Activated CD8-positive, alpha-beta memory T cell treated with anti-CD3 and anti-CD28 coated beads, Interleukin-2, amount 50 U/mL, for 48 hours (primary cell): ENCODE results near the gene FGG.
"Not testable (repeated sequence)": the region's sequence is repeated elsewhere in the genome, so short reads cannot be mapped to it uniquely, and the experiment has no call there.

ENCODE experiments used
- DNase-seq: peaks from one replicate; pipeline ENCODE4 v3.0.0-alpha.2; 2020

Gene FGG

DNA sequence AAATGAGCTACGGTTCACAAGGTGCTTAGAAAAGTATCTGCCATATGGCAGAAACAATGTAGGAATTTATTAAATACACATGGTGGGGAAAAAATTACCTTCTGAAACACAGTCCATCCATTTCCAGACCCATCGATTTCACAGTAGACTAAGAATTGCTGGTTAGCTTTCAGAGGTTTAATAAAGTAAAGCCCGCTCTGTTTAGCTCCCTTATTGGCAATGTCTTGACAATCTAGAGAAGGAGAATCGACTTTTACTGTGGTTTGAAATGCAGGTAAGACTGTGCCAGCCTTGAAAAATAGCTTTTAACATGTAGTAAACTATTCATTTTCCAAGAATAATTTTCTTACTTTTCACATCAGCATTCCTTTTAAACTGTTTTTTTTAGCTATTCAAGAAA is 2.9 kb downstream of the FGG start:
- DNase-seq = no peak

DNA sequence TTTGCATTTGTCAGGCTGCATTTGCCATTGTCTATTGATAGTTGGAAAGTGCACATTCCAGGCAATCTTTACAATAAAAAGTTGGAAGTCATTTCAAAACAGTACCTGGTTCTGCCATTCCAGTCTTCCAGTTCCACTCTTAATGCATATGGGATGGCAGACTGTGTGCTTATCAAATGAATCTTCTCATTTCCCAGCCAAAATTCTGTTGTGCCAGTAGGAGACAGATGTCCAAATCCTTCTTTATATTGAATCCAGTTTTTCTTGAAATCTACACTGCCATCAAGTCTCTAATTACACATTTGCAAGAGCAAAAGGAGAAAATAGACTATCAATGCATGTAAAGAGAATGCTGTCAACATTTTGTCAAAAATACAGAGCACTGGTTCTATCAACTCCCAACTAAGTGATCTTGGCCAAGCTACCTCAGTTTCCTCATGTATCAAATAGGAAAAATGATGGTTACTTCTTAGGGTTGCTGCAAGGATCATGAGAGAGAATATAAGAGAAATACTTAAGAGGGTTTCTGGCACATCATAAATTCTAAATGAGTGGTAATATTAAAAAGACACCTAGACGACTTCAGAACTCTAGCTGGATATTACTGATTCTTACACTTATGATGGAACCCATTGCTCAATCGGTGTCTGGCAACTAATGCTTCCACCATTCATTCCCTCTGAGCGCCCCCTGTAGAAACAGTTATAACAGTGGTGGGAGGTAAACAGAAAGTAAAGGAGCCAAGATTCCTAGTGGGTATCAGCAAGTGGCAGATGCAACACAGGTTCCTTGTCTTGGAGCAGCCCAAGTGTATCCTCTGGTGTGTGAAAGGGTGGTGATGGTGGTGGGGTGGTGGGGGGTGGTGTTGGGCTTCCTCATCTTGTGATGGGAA is 3.8 kb downstream of the FGG start:
- no peak for DNase-seq

- DNase-seq = no peak
These were observed 5.4 kb downstream of the FGG start for GRCh38 chr4:154606728-154607723.

DNA sequence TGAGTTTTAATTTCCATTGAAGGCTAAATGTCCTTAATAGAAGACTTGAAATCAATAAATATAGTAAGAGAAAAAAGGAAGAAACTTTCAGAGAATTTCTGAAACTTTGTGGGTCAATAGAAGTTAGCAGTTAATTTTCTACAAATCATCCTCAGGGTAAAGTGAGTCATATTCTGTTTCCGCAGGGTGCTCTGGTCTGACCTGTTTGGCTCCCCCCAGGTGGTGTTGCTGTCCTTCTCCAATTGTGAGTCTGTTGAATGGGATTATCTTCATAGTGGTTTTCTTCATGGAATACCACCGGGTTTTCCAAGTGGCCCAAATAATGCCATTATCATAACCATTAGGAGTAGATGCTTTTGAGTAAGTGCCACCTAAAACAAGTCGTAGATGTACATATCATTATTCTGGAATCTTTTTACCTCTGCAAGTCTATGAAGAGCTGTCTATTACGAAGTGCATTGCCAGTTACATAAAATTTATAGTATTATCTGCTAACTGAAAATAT is 7.7 kb downstream of the FGG start:
- DNase-seq = no peak

GRCh38 chr4:154603033-154603943 is 9.2 kb downstream of the FGG start:
- DNase-seq = no peak

GRCh38 chr4:154602404-154603020 is 9.9 kb downstream of the FGG start:
- DNase-seq = no peak

DNA sequence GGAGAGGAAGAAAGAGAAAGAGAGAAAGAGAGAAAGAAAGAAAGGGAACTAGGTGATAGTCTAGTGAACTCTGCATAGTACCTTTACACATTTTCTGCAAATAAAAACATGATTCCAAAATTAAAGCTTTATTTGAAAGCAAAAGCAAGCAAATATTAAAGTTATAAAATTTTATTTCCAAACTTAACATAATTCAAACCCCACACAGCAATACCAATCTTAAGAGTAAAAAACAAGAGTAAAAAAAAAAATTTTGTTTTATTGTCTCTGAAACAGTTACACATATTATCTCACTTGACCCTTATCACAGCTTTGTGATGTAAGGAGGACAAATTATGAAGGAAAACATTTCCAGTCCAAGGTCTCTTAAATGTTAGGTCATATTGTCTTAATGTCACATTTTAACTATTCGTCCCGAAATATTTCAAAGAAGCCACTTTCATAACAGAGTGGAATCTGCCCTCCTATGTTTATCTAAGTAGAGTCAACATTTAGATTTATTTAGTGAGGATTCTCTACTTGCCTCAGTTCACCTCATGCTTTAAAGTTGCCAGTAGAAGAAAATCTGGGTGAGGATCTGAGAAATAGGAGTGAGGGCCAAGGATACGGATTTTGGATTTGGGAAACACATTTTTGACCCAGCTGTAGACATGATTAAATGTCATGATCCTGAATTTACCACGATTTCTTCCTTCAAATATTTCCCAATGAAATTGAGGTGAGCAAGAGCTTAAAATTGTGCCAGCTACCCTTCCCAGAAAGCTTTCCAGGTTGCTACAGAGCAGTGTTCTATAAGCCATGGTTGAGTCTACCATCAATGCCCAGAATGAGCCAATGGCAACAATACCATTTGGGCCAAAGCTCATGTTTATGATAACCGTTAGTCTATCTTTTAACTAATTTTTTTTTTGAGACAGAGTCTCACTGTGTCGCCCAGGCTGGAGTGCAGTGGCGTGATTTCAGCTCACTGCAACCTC is 14.4 kb downstream of the FGG start:
- no peak for DNase-seq

- DNase-seq = not testable (repeated sequence)
These were observed 15.2 kb downstream of the FGG start for GRCh38 chr4:154597281-154597680.

- no peak for DNase-seq
These were observed 16.6 kb downstream of the FGG start for GRCh38 chr4:154595807-154596206.

GRCh38 chr4:154594343-154594742 is 18.1 kb downstream of the FGG start:
- not testable (repeated sequence) for DNase-seq

GRCh38 chr4:154593868-154594267 is 18.6 kb downstream of the FGG start:
- DNase-seq = no peak

DNA sequence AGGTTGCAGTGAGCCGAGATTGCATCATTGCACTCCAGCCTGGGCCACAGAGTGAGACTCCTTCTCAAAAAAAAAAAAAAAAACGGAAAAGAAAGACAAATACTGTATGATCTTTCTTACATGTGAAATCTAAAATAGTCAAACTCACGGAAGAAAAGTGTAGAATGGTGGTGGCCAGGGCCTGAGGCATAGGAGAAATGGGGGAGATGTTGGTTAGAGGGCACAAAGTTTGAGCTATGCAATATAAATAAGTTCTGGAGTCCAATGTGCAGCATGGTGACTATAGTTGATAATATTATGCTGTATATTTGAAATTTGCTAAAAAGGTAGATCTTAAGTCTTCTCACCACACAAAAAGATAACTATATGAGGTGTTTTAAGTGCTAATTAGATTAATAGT is 20.6 kb downstream of the FGG start:
- DNase-seq = no peak

DNA sequence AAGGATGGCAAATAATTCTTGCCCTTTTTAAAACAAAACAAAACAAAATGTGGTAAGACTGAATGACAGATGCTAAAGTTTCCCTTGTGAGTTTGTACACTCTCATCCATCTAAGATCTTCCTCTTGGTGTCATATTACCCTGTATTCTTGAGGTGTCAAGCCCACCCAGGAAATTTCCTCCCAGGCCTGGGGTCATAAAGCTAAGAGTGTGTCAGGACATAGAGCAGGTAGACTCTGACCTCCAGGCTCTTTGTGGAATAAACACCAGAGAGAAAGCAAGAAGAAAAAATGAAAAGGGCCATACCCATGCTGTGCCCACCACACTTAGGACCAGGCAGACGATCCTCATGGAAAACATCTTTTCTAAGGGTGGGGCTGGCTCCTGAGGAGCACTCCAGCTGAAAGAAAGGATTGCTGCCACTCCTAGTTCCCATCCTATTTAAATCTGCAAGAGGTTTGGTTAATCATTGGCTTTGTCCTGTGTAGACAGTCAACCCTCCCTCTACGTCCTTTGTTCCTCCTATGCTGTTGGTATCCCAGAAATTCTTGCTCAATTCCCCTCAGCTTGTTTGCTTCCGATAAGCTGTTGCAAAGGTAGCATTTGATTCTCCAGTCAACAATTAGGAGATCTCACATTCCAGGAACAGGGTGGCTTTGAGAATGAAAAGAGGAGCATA is 22.0 kb downstream of the FGG start, which contains the start of gene FGA:
FGA (minus strand) TSS at position 414 of the 678 bp plus-strand sequence; CDS start at position 359, 55 bp downstream.
- no peak for DNase-seq

- no peak for DNase-seq
These were observed 22.9 kb downstream of the FGG start for GRCh38 chr4:154589296-154590197.

- DNase-seq = no peak
These were observed 24.3 kb downstream of the FGG start for GRCh38 chr4:154588198-154588597.

- DNase-seq = no peak
These were observed 26.0 kb downstream of the FGG start for GRCh38 chr4:154586296-154587033.

- no peak for DNase-seq
These were observed 27.0 kb downstream of the FGG start for GRCh38 chr4:154585369-154586018.
